SKM-1 (cell line): Measurements from ENCODE around the gene RPH3AL.
"Not testable (repeated sequence)": the region's sequence is repeated elsewhere in the genome, so short reads cannot be mapped to it uniquely, and the experiment has no call there.

Experiments
- DNase-seq: peaks from one replicate; lab custom pipeline; 2025; ENCODE audit not compliant: unreplicated experiment; lab: John Stamatoyannopoulos, UW

Gene RPH3AL

DNA sequence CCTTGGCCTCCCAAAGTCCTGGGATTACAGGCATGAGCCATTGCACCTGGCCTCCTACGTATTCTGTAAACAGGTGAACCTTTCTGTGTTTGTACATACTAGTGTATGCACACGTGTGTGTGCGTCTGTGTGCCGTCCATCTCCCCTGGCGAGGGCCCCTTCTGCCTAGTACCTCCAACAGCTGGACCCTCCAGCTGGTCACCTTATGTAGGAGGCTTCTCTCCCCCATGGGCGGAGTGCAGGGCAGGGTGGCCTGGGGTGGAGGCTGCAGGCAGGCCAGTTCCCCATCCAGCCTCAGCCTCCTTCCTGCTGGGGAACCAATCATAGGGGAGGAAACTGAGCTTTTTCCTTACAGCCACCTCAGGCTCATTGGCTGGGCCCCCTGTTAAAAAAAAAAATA, 146.8 kb downstream of the RPH3AL start:
- no peak for DNase-seq

DNA sequence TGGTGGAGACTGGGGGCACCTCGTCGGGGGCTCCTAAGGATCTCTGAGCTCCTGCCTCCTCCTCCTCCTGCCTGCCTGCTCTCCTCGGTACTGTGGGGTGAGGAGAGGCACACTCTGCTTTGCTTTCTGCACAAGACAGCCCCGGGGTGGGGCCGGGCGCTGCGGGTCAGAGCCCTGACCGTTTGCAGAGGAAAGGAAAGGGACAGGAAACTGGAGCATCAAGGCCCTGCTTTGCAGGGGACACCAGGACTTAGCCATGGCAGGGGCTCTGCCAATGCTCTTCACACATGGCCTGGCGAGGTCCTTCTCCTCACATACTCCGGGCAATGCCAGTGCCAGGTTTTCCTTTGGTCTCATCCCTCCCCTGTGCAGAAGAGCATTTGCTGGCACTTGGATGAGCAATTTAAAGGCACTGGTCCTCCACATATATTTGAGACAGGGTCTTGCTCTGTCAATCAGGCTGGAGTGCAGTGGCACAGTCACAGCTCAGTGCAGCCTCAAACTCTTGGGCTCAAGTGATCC, 147.4 kb downstream of the RPH3AL start:
- no peak for DNase-seq

DNA sequence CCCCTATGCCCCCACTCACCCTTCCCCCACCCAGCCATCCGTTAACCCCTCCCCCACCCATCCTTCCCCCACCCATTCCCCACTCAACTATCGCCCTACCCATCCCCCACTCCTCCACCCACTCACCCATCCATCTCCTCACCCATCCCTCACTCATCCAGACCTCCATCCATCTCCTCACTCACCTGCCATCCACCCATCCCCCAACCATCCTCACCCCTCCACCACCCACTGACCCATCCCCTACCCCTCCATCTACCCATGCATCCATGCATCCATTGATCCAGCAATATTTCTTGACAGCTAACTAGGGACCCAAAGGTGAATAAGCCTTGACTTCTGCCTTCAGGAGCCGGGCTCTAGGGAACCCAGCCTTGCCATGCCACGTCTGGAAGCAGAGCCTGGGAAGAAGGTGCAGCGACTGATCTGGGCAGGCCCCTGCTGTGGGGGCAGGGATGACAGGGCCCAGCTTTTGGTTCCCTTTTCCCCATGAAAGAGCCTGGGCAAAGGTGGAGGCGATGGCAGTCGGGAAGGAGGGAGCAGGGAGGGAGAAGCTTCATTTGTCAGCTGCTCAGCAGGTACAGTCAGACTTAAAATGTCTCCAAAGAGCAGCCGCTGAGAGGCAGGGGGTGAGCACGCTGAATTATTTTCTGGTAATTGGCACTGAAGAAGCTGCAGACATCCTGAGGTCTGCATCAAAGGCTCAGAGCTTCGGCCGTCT, 148.0 kb downstream of the RPH3AL start:
- DNase-seq, result no peak

DNA sequence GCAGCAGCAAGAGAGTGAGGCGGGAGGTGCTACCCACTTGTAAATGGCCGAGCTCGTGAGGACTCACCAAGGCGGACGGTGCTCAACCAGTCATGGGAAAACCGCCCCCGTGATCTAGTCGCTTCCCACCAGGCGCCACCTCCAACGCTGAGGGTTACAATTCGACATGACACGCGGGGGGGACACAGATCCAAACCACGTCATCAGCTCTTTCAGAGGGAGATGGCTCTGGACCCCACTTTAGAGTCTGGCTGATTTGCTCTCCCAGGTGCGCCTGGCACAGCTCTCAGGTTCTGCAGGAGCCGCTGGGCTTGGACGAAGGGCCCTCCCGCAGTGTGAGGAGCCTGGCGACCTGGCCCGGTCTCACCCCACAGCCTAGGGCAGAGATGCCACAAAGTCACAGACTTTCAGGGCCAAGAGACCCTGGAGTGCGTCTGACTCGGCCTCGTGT, 150.1 kb downstream of the RPH3AL start:
- DNase-seq, result no peak

DNA sequence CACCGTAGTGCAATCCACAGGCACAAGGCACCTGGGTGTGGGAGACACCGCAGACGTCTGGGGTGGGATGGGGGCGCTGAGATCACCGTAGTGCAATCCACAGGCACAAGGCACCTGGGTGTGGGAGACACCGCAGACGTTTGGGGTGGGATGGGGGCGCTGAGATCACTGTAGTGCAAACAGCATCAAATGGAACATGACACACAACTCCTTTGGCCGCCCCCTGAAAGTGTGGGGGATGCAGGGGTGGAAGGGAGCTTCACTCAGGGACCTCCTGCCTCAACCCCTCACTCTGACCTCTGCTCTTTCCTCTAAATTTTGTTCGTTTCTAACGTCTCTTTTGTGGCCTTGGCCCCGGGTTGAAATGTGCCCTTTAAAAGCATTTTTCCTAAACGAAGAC, 150.9 kb downstream of the RPH3AL start:
- DNase-seq, result not testable (repeated sequence)

DNA sequence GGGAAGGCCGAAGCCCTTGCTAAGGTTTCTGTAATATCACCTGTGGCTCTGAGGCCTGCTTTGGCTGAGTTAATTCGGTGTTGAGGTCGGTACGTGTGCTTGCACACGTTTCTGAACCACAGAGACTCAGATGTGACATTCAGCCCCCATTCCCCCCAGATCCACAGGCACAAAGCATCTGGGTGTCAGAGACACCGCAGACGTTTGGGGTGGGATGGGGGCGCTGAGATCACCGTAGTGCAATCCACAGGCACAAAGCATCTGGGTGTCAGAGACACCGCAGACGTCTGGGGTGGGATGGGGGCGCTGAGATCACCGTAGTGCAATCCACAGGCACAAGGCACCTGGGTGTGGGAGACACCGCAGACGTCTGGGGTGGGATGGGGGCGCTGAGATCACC, 151.3 kb downstream of the RPH3AL start:
- not testable (repeated sequence) for DNase-seq

DNA sequence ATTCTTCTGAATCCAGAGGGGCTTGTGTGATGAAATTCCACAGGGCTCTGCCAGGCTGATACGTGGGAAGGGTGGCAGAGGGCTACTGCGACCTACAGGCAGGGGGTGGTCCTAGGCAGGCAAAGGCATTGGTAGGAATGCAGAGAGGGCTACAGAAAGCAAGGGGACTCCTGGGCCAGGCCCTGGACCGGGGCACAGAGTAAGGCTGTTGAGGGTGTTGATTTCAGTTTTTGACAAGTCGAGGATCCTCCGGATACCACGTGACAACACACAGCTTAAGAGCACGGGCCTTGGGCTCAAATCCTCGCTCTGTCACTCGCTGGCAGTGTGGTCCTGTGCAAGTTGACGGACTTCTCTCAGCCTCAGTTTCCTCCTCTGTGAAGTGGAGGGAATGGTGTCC, 152.0 kb downstream of the RPH3AL start:
- DNase-seq, result no peak

DNA sequence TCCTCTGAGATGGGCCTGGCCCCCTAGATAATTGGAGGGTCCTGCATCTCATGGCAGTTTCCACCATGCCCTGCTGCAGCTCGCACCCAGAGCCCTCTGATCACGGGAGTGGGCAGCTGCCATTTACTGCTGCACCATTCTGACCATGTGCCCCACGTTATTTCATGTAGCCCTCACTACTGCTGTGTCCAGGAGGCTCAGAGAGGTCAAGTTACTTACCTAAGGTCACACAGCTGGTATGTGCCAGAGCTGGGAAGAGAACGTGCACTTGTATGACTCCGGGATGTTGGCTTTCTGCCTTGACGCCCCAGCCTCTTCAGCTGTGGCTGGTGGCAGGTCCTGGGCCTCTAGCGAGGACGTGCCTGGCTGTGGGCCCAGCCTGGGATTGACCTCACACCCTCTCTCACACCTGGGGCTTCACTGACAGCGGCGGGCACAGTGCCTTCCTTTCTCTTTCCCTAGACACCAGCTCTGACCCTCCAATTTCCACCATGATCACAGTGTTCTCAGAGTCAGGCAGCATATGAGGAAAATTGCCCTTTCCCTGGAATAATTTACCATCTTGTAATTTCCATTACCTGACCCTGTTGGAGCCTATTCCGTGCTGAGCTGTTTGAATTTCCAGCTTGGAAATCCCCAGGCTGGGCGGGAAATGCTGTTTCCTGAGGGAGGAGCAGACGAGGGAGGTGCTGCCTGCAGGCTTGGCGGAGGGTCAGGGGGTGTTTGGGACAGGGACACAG, 152.6 kb downstream of the RPH3AL start:
- no peak for DNase-seq

DNA sequence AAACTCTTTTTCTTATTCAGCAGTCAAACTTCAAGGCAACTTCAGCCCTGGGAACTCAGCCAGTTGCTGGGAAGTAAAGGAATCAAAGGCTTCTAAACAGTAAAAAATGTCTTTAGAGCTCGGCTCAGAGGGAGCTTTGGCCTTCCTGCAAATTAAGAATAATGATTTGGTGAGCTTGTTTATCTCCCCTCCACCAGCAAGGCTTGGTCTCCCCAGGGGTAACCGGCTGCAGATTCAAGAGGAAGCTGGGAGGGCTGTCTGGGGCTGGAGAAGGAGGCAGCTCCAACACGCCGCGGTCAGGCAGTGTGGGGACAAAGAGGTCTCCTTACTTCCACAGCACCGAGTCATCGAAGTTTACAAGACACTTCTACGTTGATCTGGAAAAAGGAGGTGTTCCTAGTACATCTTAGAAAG, 153.4 kb downstream of the RPH3AL start:
- DNase-seq, result no peak

DNA sequence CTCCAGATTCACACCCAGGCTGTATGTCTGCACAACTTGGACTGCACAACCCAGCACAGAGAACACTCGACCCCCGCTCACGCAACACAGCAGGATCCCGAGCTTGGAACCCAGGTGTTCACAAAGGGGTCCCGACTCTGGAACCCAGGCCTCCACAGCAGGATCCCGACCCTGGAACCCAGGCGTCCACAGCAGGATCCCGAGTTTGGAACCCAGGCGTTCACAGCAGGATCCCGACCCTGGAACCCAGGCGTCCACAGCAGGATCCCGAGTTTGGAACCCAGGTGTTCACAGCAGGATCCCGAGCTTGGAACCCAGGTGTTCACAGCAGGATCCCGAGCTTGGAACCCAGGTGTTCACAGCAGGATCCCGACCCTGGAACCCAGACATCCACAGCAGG, 154.4 kb downstream of the RPH3AL start:
- DNase-seq, result not testable (repeated sequence)

DNA sequence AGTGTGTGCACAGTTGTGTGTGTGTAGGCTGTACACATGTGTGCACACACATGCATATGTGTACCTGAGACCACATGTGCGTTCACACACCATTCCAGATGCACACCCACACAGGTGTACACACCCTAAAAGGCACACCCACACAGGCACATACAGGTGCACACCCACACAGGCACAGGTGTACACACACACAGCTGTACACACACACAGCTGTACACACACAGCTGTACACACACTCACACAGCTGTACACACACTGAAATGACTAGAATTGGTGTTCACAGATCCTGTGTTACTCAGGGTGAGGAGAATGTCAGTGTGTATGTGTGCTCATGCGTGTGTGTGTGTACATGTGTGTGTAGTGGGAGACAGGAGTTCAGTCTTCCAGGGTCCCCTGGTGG, 155.3 kb downstream of the RPH3AL start:
- no peak for DNase-seq

DNA sequence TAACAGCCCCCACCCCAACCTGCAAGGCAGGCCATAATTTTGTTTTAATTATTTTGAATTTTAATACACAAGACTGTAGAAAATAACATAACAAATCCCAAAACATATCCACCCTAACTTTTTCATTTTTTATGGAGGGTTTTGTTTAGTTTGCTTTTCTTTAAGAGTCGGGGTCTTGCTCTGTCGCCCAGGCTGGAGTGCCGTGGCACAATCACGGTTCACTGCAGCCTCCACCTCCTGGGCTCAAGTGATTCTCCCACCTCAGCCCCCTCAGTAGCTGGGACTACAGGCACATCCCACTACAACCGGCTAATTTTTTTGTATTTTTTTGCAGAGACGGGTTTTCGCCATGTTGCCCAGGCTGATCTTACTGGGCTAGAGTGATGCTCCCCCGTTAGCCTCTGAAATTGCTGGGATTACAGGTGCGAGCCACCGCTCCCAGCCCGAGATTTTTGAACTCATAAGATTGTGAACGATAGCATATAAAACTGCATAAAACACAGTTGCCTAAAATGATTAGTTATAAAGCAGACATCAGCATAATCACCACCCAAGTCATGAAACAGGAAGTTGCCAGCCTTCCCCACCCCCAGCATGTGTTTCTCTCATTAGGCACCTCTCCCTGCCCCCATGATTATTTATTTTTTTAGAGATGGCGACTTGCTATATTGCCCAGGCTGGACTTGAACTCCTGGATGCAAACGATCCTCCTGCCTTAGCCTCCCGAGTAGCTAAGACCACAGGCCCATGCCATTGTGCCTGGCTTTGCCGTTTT, 157.6 kb downstream of the RPH3AL start:
- DNase-seq, result no peak

DNA sequence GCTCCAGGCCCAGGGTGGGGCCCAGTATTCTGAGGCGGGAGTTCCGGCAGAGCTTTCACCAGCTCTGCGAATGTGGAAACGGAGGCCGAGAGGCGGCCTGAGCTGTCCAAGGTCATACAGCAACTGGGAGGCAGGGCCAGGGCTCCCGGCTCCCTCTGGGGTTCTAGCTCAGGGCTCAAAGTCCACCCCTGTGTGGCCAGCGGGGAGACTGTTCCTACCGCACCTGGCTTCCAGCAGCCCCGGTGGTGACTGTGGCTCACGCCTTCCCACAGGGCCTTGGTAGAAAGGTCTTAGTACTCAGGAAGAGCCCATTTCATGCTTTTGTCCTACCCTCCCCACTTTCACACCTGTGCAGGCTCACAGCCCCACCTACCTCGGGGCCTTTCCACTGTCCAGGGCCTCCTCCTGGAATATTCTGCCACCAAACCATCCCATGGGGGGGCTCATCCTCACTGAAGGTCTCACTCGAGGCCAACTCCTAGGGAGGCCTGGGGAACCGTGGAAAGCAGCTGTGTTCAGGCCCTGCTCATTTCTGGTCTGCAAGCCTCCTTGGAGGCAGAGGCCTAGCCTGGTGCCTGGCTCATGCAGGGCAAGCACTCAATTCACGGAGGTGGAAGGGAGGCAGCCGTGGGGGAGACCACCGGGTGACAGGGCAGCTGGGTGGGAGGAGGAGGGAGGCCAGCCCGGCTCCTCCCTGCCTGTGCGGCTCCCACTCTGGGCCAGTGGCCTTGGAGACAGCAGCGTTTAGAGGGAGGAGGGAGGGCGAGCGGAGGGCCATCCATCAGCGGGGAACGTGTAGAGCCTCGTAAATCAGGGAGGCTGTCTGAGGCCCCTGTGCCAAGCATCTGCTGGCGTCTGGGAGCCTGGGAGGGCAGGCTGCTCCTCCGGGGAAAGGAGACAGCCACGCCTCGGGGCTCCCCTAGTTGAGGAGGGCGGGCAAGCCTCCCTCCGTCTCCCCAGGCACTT, 158.5 kb downstream of the RPH3AL start:
- no peak for DNase-seq

DNA sequence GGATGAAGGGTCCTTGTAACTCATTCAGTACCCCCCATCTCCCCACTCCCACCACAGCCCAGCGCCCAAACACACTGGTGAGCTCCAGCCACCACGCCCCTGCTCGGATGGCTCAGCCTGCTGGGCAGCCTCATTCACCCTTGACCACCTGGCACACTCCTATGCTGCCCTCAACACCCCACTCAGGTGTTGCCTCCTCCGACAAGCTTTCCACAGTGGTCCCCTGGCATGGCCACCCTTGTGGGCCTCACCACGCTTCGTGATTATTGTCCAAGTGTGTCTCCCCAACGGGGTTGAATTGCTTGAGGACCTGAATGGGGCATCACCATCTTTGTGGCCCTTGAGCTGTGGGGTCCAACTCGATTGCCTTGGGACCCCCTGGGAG, 159.2 kb downstream of the RPH3AL start:
- no peak for DNase-seq

DNA sequence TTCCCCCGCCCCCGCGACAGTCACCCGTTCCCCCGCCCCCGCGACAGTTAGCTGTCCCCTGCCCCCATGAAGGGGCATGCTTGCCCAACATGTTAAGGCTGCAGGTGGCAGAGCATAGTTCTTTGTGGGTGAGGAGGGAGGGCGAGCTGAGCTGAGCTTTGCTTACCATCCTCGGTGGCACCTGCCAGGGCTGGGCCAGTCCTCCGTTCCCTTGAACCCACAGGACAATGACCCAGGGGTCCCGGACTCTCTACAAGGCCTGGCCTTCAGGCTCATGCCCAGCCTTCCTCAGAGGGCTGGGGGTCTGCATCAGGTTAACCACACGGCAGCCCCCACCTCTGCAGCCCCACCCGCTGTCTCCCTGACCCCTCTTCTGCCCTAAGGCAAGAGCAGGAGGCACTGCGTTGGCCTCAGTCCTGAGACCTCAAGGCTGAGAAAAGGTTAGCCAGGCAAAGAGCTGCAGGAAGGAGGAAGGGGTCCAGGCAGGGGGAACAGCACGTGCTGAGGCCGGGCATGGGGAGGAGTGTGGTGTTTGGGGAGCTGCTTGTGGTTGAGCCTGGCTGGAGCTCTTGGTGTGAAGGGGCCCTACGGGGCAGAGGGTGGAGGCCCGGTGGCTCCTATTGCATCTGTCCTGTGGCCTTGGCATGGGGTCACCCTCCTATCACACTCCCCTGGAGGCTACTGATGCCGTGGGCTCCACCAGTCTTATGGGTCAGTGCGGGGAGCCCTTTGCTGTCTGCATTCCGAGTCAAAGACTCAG, 159.8 kb downstream of the RPH3AL start:
- no peak for DNase-seq

DNA sequence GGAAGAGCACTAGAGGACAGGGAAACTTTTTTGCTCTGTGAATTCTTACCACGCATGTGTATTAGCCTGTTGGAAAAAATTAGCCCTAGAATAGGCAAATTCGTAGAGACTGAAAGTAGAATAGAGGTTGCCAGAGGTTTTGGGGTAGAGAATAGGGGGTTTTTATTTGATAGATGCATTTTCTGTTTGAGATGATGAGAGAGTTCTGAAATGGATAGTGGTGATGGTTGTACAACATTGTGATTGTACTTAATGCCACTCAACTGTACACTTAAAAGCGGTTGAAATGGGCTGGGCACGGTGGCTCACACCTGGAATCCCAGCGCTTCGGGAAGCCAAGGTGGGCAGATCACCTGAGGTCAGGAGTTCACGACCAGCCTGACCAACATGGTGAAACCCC, 163.2 kb downstream of the RPH3AL start:
- DNase-seq, result no peak

DNA sequence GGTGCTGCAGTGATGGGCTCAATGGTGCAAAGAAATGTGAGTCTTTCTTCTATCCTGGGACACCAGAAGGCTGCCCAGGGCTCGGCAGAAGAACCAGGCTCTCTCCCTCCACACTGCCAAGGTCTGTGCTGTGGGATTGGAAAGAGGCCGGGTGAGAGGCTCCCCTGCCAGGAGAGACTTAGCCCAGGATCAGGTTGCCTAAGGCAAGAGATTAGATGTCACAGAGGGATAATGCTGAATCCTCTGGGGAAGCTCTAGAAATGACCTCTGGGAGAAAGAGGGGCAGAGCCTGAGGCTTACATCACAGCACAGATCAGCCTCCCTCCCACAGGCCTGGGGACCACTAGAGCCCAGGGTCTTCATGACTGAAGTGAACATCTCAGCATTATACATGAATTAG, 165.5 kb downstream of the RPH3AL start:
- DNase-seq, result no peak

DNA sequence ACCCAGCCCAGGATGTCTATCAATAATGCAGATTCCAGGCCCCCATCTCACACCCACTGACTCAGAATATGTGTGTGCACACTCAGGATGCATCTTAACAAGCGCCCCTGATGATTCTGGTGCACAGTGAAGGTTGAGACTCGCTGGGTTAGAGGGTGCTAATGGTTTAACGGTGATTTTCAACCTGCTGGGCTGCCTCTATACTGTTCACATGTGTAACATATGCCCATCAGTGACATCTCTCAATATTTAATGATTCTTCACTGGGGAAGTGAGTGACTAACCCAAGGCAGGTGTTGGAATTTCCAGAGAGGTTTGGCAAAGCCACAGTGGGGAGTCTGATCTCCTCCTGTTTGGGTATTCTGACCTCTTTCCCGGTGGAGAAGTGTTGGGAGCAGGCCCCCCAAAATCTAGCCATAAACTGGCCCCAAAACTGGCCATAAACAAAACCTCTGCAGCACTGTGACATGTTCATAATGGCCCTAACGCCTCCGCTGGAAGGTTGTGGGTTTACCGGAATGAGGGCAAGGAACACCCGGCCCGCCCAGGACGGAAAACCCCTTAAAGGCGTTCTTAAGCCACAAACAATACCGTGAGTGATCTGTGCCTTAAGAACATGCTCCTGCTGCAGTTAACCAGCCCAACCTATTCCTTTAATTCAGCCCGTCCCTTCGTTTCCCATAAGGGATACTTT, 167.0 kb downstream of the RPH3AL start:
- no peak for DNase-seq

DNA sequence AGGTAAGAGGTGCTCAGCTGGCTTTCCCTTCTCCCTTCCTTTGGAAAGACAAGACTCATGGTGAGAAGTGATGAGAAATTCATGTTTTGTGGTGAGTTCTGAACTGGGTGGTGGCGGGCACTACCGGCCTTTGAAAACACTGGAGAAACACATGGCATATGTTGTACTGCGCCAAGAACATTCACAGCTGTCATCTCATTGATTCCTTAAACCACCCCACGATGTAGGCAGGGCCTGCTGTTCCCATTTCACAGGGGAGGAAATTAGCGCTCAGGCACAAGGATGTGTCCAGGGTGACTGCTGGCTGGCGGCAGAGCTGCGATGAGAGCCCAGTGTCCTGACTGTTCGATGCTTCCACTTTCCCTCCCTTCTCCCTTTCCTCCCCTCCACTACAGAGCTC, 169.6 kb downstream of the RPH3AL start:
- DNase-seq, result no peak
